Adrenal gland (tissue), 5 donors: ENCODE results near the gene TTC23L.

Experiments used
- POLR2A ChIP-seq, 2 donors: fragments of 450-650 bp; IDR thresholded peaks; one replicate each; pipeline ENCODE4 v1.6.1; 2017; ENCODE audit warnings: antibody characterized with exemption in 2 of 2, mild to moderate bottlenecking in 2 of 2, moderate library complexity in 1 of 2
- TF ChIP-seq, protein P1 (sequence below), 6 experiments: fragments of 450-650 bp in 4 of 6; fragments of 200-600 bp in 2 of 6; sonication (generic) in 1 of 6; IDR thresholded peaks; 1 replicate in 5 of 6; 2 replicates in 1 of 6; pipeline versions ENCODE4 v1.5.1 to v1.8.0; 2016 to 2021; ENCODE audit warnings: antibody characterized with exemption in 6 of 6, mild to moderate bottlenecking in 2 of 6, moderate library complexity in 1 of 6
- donor health status: DM: no; HTN: no; CAD: no.

- TF ChIP-seq, protein P1, sequence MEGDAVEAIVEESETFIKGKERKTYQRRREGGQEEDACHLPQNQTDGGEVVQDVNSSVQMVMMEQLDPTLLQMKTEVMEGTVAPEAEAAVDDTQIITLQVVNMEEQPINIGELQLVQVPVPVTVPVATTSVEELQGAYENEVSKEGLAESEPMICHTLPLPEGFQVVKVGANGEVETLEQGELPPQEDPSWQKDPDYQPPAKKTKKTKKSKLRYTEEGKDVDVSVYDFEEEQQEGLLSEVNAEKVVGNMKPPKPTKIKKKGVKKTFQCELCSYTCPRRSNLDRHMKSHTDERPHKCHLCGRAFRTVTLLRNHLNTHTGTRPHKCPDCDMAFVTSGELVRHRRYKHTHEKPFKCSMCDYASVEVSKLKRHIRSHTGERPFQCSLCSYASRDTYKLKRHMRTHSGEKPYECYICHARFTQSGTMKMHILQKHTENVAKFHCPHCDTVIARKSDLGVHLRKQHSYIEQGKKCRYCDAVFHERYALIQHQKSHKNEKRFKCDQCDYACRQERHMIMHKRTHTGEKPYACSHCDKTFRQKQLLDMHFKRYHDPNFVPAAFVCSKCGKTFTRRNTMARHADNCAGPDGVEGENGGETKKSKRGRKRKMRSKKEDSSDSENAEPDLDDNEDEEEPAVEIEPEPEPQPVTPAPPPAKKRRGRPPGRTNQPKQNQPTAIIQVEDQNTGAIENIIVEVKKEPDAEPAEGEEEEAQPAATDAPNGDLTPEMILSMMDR (IDR thresholded peaks at IDR 0.05), result no peak
- TF ChIP-seq POLR2A (IDR thresholded peaks at IDR 0.05), result no peak
These were observed 55.8 kb downstream of the TTC23L start for GRCh38 chr5:34894716-34895115.
